ENCODE data around the gene CAPN8. TPM values are rescaled to one million over a fixed set of nuclear protein-coding genes. Genes with fewer than 3 reads are reported as not detected.
A peak's percentile ranks its signal among the peaks of the same experiment; 100 is the strongest.

Gene CAPN8
- total and polyA plus RNA-seq, 10 donors = 0.08 to 0.73 TPM; not detected in 8

DNA sequence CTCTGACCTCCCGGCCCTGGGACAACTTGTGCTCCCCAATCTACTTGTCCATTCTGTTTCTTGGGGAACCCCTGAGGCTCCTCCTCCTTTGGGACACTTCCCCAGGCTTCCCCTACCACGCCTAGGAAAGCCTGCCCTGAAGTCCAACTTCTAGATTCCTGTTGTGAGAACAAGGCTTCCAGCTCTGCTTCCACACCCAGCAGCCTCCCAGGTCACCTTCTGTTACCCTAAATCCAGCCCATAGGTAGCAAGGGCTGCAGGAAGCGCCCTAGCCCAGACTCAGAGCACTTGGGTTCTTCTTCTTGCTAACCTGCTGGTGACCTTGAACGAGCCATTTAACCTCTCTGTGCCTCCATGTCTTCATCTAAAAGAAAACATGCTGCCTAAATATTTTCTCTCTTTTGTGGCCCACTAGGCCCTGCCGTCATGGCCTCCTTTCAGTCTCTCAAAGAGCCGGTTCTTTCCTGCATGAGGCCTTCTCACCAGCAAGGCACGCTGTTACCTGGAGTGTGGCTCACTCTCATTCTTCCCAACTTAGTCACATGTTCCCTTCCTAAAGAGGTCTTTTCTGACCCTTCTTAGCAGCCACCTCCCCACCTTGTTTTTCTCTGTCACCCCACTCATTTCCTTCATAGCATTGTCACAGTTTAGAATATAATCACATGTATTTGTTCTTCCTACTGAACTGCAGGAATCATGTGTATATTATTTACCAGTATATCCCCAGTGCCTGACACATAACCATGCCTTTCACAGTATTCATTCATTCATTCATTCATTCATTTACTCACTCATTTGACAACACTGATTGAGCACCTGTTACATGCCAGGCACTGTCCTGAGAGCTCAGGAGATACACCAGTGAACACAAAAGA is 48.3 kb upstream of the CAPN8 start:
- Histone ChIP-seq H3K4me3 (peak overlapping the region; percentile 50 to 92 (median 70)), H3K27ac (peak overlapping the region; percentile 79 to 97 (median 91)), H3K36me3 (peaks cover 0 to 17% (median 10%) of the 10 kb centered on the region in 6 donors), H3K9me3 (no peaks in the 10 kb centered on the region), H3K27me3 (replicated peaks in 1 of 7) (no peaks in the 10 kb centered on the region), H3K4me1 (peaks cover 37 to 79% (median 64%) of the 10 kb centered on the region in 6 donors)
- whole genome bisulfite sequencing, 5 donors = 38 to 70% (median 59%) methylated on average over 7 of the region's 7 CpGs
- TF ChIP-seq POLR2AphosphoS5 (IDR thresholded peaks at IDR 0.05) (no peak), POLR2A (IDR thresholded peaks at IDR 0.05) (no peak)
- TF ChIP-seq, protein P1, sequence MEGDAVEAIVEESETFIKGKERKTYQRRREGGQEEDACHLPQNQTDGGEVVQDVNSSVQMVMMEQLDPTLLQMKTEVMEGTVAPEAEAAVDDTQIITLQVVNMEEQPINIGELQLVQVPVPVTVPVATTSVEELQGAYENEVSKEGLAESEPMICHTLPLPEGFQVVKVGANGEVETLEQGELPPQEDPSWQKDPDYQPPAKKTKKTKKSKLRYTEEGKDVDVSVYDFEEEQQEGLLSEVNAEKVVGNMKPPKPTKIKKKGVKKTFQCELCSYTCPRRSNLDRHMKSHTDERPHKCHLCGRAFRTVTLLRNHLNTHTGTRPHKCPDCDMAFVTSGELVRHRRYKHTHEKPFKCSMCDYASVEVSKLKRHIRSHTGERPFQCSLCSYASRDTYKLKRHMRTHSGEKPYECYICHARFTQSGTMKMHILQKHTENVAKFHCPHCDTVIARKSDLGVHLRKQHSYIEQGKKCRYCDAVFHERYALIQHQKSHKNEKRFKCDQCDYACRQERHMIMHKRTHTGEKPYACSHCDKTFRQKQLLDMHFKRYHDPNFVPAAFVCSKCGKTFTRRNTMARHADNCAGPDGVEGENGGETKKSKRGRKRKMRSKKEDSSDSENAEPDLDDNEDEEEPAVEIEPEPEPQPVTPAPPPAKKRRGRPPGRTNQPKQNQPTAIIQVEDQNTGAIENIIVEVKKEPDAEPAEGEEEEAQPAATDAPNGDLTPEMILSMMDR (IDR thresholded peaks at IDR 0.05 in 8 of 11, conservative IDR thresholded peaks at IDR 0.05 in 3 of 11) = no peak
- intact Hi-C loops (cut with DNase I; ENCODE audit: low total_unique reads) = loop anchor here (5.0 to 10.0 kb wide), 2 partner anchors 34 to 131 kb away; partner anchors contain the start of gene TP53BP2
- DNase-seq = no peak

GRCh38 chr1:223712850-223713474 is 47.5 kb upstream of the CAPN8 start:
- Histone ChIP-seq H3K27me3 (replicated peaks in 1 of 7) (no peaks in the 10 kb centered on the region), H3K36me3 (peaks cover 0 to 9% (median 3%) of the 10 kb centered on the region in 6 donors), H3K4me1 (peaks cover 39 to 79% (median 64%) of the 10 kb centered on the region in 6 donors), H3K9me3 (no peaks in the 10 kb centered on the region), H3K27ac (peak overlapping the region; percentile 79 to 97 (median 91)), H3K4me3 (peak overlapping the region; percentile 50 to 92 (median 70))
- 6 to 26% (median 8%) methylated on average over 14 to 40 of the region's 40 CpGs for WGBS, 5 donors
- peak; percentile 88 for DNase-seq
- intact Hi-C loops (cut with DNase I; ENCODE audit: low total_unique reads) = loop anchor here (5.0 to 10.0 kb wide), 2 partner anchors 34 to 132 kb away; partner anchors contain the start of gene TP53BP2
- TF ChIP-seq POLR2A (IDR thresholded peaks at IDR 0.05) = no peak
- TF ChIP-seq, protein P1 (IDR thresholded peaks at IDR 0.05 in 8 of 11, conservative IDR thresholded peaks at IDR 0.05 in 3 of 11) = no peak
- no peak for TF ChIP-seq POLR2AphosphoS5 (IDR thresholded peaks at IDR 0.05)

GRCh38 chr1:223712194-223712849 is 46.8 kb upstream of the CAPN8 start, which contains the start of gene CAPN2:
Gene CAPN2, plus strand, starts transcription at chr1:223712539. Its CDS starts 102 bp downstream, at chr1:223712641.
- no peaks in the 10 kb centered on the region for H3K9me3 ChIP-seq
- WGBS, 5 donors = 0 to 1% (median 0%) methylated on average over 21 to 74 of the region's 74 CpGs
- DNase-seq = peak; percentile 93
- no peaks in the 10 kb centered on the region for H3K27me3 ChIP-seq (replicated peaks in 1 of 7)
- intact Hi-C loops (cut with DNase I; ENCODE audit: low total_unique reads) = loop anchor here (5.0 to 10.0 kb wide), 2 partner anchors 35 to 132 kb away; partner anchors contain the start of gene TP53BP2
- H3K27ac ChIP-seq = peak within 1 kb of the TSS; percentile 79 to 97 (median 91)
- peak; percentile 24 to 74 (median 74) for TF ChIP-seq POLR2AphosphoS5 (IDR thresholded peaks at IDR 0.05)
- TF ChIP-seq POLR2A (IDR thresholded peaks at IDR 0.05) = peak in 1 of 3 donors; percentile 30
- TF ChIP-seq, protein P1 (IDR thresholded peaks at IDR 0.05 in 8 of 11, conservative IDR thresholded peaks at IDR 0.05 in 3 of 11) = peak; percentile 32 to 83 (median 73)
- H3K36me3 ChIP-seq = peaks cover 0 to 3% (median 0%) of the 10 kb centered on the region in 6 donors
- peak within 1 kb of the TSS; percentile 50 to 92 (median 70) for H3K4me3 ChIP-seq
- H3K4me1 ChIP-seq = peaks cover 45 to 79% (median 61%) of the 10 kb centered on the region in 6 donors

Measured in spleen (tissue), 11 donors.